ENCODE measurements around the gene BAIAP2L2. TPM values are rescaled to one million over a fixed set of nuclear protein-coding genes. Genes with fewer than 3 reads are reported as not detected.
"Not testable (repeated sequence)": the region's sequence is repeated elsewhere in the genome, so short reads cannot be mapped to it uniquely, and the experiment has no call there.

Gene BAIAP2L2
- total RNA-seq (under 1 TPM; 0.17 to 0.49 TPM), polyA plus RNA-seq (1 to 10 TPM in 1 of 2 donors, under 1 TPM in 1; 0.44 to 1.0 TPM)
- long read RNA-seq, donor 1 = 0 reads
- long read RNA-seq, donor 2 = 0 reads
- long read RNA-seq, donor 3 = 0 reads
- long read RNA-seq, donor 4 = 0 reads
- long read RNA-seq, donor 5 = 0 reads

- H3K27me3 ChIP-seq (ENCODE audit: control insufficient read depth in 3 of 3, insufficient read depth in 3 of 3, low read length in 2 of 3) = no peaks in the 10 kb centered on the region
- H3K4me1 ChIP-seq (ENCODE audit: control insufficient read depth in 5 of 5, insufficient read depth in 5 of 5, low read length in 5 of 5) = peaks cover 0 to 6% (median 0%) of the 10 kb centered on the region in 5 donors
- ATAC-seq (ENCODE audit: insufficient read depth, low FRiP score) = no peak
- H3K9me3 ChIP-seq (ENCODE audit: control insufficient read depth in 4 of 4, insufficient read depth in 3 of 4, low read length in 3 of 4) = no peaks in the 10 kb centered on the region
- H3K9ac ChIP-seq (ENCODE audit: insufficient read depth in 1 of 2, low read length in 2 of 2) = no peak within 1 kb of the TSS
- no peak within 1 kb of the TSS for H3K4me3 ChIP-seq
- peaks cover 0 to 6% (median 0%) of the 10 kb centered on the region in 4 donors for H3K36me3 ChIP-seq (ENCODE audit: control insufficient read depth in 4 of 4, insufficient read depth in 4 of 4, low read length in 4 of 4)
- no peak for TF ChIP-seq CTCF (IDR thresholded peaks at IDR 0.05; ENCODE audit: control extremely low read depth, extremely low read depth)
- DNase-seq = peak; percentile 20 to 46 (median 31)
- no peak within 1 kb of the TSS for H3K27ac ChIP-seq (ENCODE audit: low read depth in 1 of 2, low read length in 1 of 2)
- WGBS, 2 donors = 86 to 91% methylated on average over 19 of the region's 19 CpGs
Observed at GRCh38 chr22:38110008-38110862, at the start of gene BAIAP2L2. Gene BAIAP2L2 (minus strand): TSS chr22:38110684. CDS start chr22:38110525, 159 bp downstream.

- H3K36me3 ChIP-seq (ENCODE audit: control insufficient read depth in 4 of 4, insufficient read depth in 4 of 4, low read length in 4 of 4) = no peaks in the 10 kb centered on the region
- no peak for ATAC-seq (ENCODE audit: insufficient read depth, low FRiP score)
- no peak overlapping the region for H3K27ac ChIP-seq (ENCODE audit: low read depth in 1 of 2, low read length in 1 of 2)
- 92 to 98% methylated on average over 1 of the region's 1 CpG for WGBS, 2 donors
- no peak overlapping the region for H3K9ac ChIP-seq (ENCODE audit: insufficient read depth in 1 of 2, low read length in 2 of 2)
- H3K27me3 ChIP-seq (ENCODE audit: control insufficient read depth in 3 of 3, insufficient read depth in 3 of 3, low read length in 2 of 3) = no peaks in the 10 kb centered on the region
- DNase-seq = no peak
- no peaks in the 10 kb centered on the region for H3K9me3 ChIP-seq (ENCODE audit: control insufficient read depth in 4 of 4, insufficient read depth in 3 of 4, low read length in 3 of 4)
- H3K4me3 ChIP-seq = no peak overlapping the region
- peaks cover 0 to 2% (median 0%) of the 10 kb centered on the region in 5 donors for H3K4me1 ChIP-seq (ENCODE audit: control insufficient read depth in 5 of 5, insufficient read depth in 5 of 5, low read length in 5 of 5)
- no peak for TF ChIP-seq CTCF (IDR thresholded peaks at IDR 0.05; ENCODE audit: control extremely low read depth, extremely low read depth)
Observed at GRCh38 chr22:38155703-38156102, 45.2 kb upstream of the BAIAP2L2 start.

GRCh38 chr22:38154563-38154915, 44.1 kb upstream of the BAIAP2L2 start:
- ATAC-seq (ENCODE audit: insufficient read depth, low FRiP score); H3K4me3 ChIP-seq; H3K36me3 ChIP-seq (ENCODE audit: control insufficient read depth in 4 of 4, insufficient read depth in 4 of 4, low read length in 4 of 4); H3K27me3 ChIP-seq (ENCODE audit: control insufficient read depth in 3 of 3, insufficient read depth in 3 of 3, low read length in 2 of 3); H3K9me3 ChIP-seq (ENCODE audit: control insufficient read depth in 4 of 4, insufficient read depth in 3 of 4, low read length in 3 of 4); H3K27ac ChIP-seq (ENCODE audit: low read depth in 1 of 2, low read length in 1 of 2); DNase-seq; H3K4me1 ChIP-seq (ENCODE audit: control insufficient read depth in 5 of 5, insufficient read depth in 5 of 5, low read length in 5 of 5); H3K9ac ChIP-seq (ENCODE audit: insufficient read depth in 1 of 2, low read length in 2 of 2): not testable (repeated sequence)
- 83 to 90% methylated on average over 1 of the region's 1 CpG for WGBS, 2 donors

GRCh38 chr22:38153821-38154562, 43.5 kb upstream of the BAIAP2L2 start:
- no peak for ATAC-seq (ENCODE audit: insufficient read depth, low FRiP score)
- Histone ChIP-seq H3K4me1 (ENCODE audit: control insufficient read depth in 5 of 5, insufficient read depth in 5 of 5, low read length in 5 of 5) (peaks cover 0 to 2% (median 0%) of the 10 kb centered on the region in 5 donors), H3K27me3 (ENCODE audit: control insufficient read depth in 3 of 3, insufficient read depth in 3 of 3, low read length in 2 of 3) (no peaks in the 10 kb centered on the region), H3K4me3 (no peak overlapping the region), H3K36me3 (ENCODE audit: control insufficient read depth in 4 of 4, insufficient read depth in 4 of 4, low read length in 4 of 4) (no peaks in the 10 kb centered on the region), H3K9me3 (ENCODE audit: control insufficient read depth in 4 of 4, insufficient read depth in 3 of 4, low read length in 3 of 4) (no peaks in the 10 kb centered on the region), H3K27ac (ENCODE audit: low read depth in 1 of 2, low read length in 1 of 2) (no peak overlapping the region), H3K9ac (ENCODE audit: insufficient read depth in 1 of 2, low read length in 2 of 2) (no peak overlapping the region)
- DNase-seq = peak in 1 of 3 donors; percentile 22
- 76 to 84% methylated on average over 4 of the region's 4 CpGs for WGBS, 2 donors
- no peak for TF ChIP-seq CTCF (IDR thresholded peaks at IDR 0.05; ENCODE audit: control extremely low read depth, extremely low read depth)

Data from lung (tissue), 16 donors.